HepG2 (cell line): ENCODE data around the gene SAMD14. TPM values are rescaled to one million over a fixed set of nuclear protein-coding genes. Genes with fewer than 3 reads are reported as not detected.

Source experiments
- ARNT ChIP-seq: fragments of 450-650 bp; IDR thresholded peaks from 2 replicates; pipeline ENCODE4 v1.6.1; 2017
- IKZF1 ChIP-seq: fragments of 450-650 bp; IDR thresholded peaks from 2 replicates; pipeline ENCODE4 v1.7.1; 2016
- JDP2 ChIP-seq: sonication (generic); formaldehyde crosslinking; IDR thresholded peaks from 2 replicates; pipeline ENCODE4 v1.8.1; 2022; ENCODE audit warnings: missing genetic modification reagents, borderline replicate concordance
- MIER2 ChIP-seq: IDR thresholded peaks from 2 replicates; pipeline ENCODE4 v1.6.1; 2016; ENCODE audit warnings: missing biosample characterization, missing genetic modification reagents
- MIXL1 ChIP-seq: IDR thresholded peaks from 2 replicates; pipeline ENCODE4 v1.6.1; 2016
- PRMT3 ChIP-seq: sonication (generic); formaldehyde crosslinking; IDR thresholded peaks from 2 replicates; pipeline ENCODE4 v1.8.1; 2022; ENCODE audit warnings: low read depth, mild to moderate bottlenecking, moderate library complexity, missing genetic modification reagents, borderline replicate concordance
- SIN3A ChIP-seq: IDR thresholded peaks from 2 replicates; pipeline ENCODE4 v1.6.1; 2011; ENCODE audit warnings: low read depth, mild to moderate bottlenecking, control low read depth, low read length, borderline replicate concordance
- ZKSCAN8 ChIP-seq: IDR thresholded peaks from 2 replicates; pipeline ENCODE4 v1.6.1; 2016; ENCODE audit warnings: borderline replicate concordance, missing genetic modification reagents, missing compliant biosample characterization
- ZNF10 ChIP-seq: sonication (generic); formaldehyde crosslinking; IDR thresholded peaks from 2 replicates; pipeline ENCODE4 v1.4.0; 2020; ENCODE audit warnings: mild to moderate bottlenecking, low read depth, missing genetic modification reagents, borderline replicate concordance
- ZNF207 ChIP-seq: fragments of 450-650 bp; IDR thresholded peaks from 2 replicates; pipeline ENCODE4 v1.6.1; 2016; ENCODE audit warnings: antibody characterized with exemption, borderline replicate concordance
- ZNF350 ChIP-seq: sonication (generic); formaldehyde crosslinking; IDR thresholded peaks from 2 replicates; pipeline ENCODE4 v1.4.0; 2020; ENCODE audit warnings: mild to moderate bottlenecking, low read depth, missing genetic modification reagents, borderline replicate concordance
- ZNF432 ChIP-seq: sonication (generic); formaldehyde crosslinking; IDR thresholded peaks from 2 replicates; pipeline ENCODE4 v1.5.0; 2020; ENCODE audit warnings: missing genetic modification reagents, mild to moderate bottlenecking, borderline replicate concordance
- ZNF709 ChIP-seq: sonication (generic); formaldehyde crosslinking; IDR thresholded peaks from 2 replicates; pipeline ENCODE4 v1.5.0; 2020; ENCODE audit warnings: mild to moderate bottlenecking, missing genetic modification reagents
- ZNF788 ChIP-seq: sonication (generic); formaldehyde crosslinking; IDR thresholded peaks from 2 replicates; pipeline ENCODE4 v1.5.0; 2020; ENCODE audit warnings: mild to moderate bottlenecking, missing genetic modification reagents, borderline replicate concordance
- polyA plus RNA-seq, 8 experiments: library from polyadenylated mRNA; depleted of rRNA in 3 of 8; stranded (reverse) in 7 of 8; unstranded in 1 of 8; fragments of >200 nt; fragmentation: Illumina TruSeq in 4 of 8; extraction: Trizol in 4 of 8; gene quantifications; 2 replicates each; pipeline versions ENCODE4 v1.2.1 to v1.2.3, GENCODE V29; 2011 to 2016; ENCODE audit warnings: low read depth in 4 of 8, missing spikeins in 1 of 8, mixed read lengths in 1 of 8; ENCODE audit not compliant: insufficient read depth in 1 of 8
- total RNA-seq, 5 experiments: library from RNA; depleted of rRNA; stranded (reverse); fragments of >200 nt; fragmentation: Illumina TruSeq; extraction: Trizol; gene quantifications; 2 replicates each; pipeline ENCODE4 v1.2.3, GENCODE V29; 2016; ENCODE audit warnings: low read depth in 1 of 5
- TF ChIP-seq, protein P1 (sequence below): sonication (generic); formaldehyde crosslinking; IDR thresholded peaks from 2 replicates; pipeline ENCODE4 v1.4.0; 2020; ENCODE audit warnings: mild to moderate bottlenecking, missing genetic modification reagents
- TF ChIP-seq, protein P2 (sequence below), 2 experiments: sonication (generic) in 1 of 2; formaldehyde crosslinking in 1 of 2; IDR thresholded peaks; 2 replicates each; pipeline versions ENCODE4 v1.4.0 to v1.6.1; 2018 to 2020; ENCODE audit warnings: missing genetic modification reagents in 2 of 2, borderline replicate concordance in 1 of 2, low read depth in 1 of 2, mild to moderate bottlenecking in 1 of 2, missing biosample characterization in 1 of 2
- TF ChIP-seq, protein P3 (sequence below): sonication (generic); formaldehyde crosslinking; IDR thresholded peaks from 2 replicates; pipeline ENCODE4 v1.5.0; 2020; ENCODE audit warnings: missing genetic modification reagents, mild to moderate bottlenecking, borderline replicate concordance

Gene SAMD14
- total and polyA plus RNA-seq, 2 of the 13 experiments (the other 11 are each of a cell fraction or from before 2014, with no cell fraction given) = 0.07 to 0.22 TPM

DNA sequence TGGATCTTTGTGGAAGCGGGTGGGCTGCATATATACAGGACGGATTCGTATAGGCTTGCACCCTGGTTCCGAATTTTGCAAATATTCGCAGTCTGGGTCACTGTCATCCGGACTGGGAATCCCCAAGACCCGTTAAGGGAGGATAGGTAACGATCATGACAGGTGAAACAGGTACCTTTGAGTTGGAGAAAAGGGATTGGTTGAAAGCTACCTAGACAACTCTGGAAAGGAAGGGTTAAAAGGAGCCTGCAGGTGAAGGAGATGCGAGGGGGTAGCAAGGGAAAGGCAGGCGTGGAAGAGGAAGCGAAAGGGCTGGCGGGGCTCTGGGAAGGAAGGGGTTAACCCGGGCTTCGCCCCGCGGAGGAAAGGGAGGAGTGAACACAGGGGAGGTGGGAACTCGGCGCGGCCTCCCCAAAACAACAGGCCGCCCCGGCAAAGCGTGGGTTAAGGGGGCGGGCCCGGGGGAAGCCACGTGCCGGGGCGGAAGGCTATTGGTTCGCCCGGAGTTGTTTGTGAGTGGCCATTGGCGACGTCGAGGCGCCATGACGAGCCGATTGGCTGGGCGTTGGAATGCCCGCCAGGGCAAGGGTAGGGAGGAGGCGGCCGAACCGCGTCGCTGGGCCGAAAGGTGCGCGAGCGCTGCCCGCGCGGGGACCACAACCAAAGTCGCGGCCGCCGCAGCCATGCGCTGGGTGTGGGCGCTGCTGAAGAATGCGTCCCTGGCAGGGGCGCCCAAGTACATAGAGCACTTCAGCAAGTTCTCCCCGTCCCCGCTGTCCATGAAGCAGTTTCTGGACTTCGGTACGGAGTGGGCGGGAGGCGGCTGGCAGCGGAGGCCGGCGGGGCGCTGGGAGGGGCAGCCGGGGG lies 35.0 kb downstream of the SAMD14 start, which contains the start of gene PDK2 (continued):
- TF ChIP-seq, protein P1, sequence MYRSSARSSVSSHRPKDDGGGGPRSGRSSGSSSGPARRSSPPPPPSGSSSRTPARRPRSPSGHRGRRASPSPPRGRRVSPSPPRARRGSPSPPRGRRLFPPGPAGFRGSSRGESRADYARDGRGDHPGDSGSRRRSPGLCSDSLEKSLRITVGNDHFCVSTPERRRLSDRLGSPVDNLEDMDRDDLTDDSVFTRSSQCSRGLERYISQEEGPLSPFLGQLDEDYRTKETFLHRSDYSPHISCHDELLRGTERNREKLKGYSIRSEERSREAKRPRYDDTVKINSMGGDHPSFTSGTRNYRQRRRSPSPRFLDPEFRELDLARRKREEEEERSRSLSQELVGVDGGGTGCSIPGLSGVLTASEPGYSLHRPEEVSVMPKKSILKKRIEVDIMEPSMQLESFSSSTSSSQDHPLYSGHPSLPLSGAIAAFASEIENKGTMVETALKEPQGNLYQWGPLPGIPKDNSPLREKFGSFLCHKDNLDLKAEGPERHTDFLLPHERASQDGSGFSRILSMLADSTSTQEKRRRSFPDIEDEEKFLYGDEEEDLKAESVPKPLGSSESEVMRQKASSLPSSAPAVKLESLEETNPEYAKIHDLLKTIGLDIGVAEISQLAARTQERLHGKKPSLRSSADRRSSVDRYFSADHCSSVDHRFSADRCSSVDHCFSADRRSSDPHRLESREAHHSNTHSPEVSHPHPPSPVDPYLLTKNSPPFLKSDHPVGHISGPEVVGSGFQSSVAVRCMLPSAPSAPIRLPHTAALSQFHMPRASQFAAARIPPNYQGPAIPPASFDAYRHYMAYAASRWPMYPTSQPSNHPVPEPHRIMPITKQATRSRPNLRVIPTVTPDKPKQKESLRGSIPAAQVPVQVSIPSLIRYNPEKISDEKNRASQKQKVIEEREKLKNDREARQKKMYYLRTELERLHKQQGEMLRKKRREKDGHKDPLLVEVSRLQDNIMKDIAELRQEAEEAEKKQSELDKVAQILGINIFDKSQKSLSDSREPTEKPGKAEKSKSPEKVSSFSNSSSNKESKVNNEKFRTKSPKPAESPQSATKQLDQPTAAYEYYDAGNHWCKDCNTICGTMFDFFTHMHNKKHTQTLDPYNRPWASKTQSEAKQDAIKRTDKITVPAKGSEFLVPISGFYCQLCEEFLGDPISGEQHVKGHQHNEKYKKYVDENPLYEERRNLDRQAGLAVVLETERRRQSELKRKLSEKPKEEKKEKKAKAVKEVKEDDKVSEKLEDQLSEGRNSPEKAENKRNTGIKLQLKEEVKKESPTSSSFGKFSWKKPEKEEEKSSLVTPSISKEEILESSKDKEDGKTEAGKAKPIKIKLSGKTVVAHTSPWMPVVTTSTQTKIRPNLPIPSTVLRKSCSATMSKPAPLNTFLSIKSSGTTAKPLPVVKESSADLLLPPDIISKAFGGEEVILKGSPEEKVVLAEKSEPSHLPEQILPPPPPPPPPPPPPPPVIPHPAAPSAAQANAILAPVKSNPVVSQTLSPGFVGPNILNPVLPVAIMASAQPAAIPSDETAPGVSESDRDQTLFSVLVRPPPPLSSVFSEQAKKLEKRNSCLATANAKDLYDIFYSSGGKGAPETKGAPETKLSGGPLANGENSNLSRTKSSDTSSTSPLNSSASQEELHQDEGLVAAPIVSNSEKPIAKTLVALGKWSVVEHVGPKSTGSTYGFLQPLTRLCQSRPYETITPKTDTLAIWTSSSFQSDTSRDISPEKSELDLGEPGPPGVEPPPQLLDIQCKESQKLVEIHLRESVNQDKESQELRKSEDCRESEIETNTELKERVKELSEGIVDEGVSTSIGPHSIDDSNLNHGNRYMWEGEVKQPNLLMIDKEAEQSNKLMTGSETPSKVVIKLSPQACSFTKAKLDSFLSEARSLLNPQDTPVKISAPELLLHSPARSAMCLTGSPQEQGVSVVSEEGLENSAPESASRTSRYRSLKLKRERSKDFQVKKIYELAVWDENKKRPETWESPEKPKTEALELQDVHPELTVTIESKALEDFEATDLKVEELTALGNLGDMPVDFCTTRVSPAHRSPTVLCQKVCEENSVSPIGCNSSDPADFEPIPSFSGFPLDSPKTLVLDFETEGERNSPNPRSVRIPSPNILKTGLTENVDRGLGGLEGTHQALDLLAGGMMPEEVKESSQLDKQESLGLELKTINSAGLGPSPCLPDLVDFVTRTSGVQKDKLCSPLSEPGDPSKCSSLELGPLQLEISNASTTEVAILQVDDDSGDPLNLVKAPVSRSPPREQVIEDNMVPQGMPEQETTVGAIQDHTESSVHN = peak; percentile 2; the same call in 1 of the 2 replicates
- TF ChIP-seq MIER2 (CRISPR knock-in tag) = peak; percentile 55
- TF ChIP-seq ZNF788 (CRISPR knock-in tag) = peak; percentile 91; the same call in 1 of the 2 replicates
- TF ChIP-seq ZNF350 (CRISPR knock-in tag) = peak; percentile 82; the same call in 1 of the 2 replicates
- TF ChIP-seq SIN3A = peak; percentile 61; the same call in 1 of the 2 replicates
- TF ChIP-seq, protein P2, sequence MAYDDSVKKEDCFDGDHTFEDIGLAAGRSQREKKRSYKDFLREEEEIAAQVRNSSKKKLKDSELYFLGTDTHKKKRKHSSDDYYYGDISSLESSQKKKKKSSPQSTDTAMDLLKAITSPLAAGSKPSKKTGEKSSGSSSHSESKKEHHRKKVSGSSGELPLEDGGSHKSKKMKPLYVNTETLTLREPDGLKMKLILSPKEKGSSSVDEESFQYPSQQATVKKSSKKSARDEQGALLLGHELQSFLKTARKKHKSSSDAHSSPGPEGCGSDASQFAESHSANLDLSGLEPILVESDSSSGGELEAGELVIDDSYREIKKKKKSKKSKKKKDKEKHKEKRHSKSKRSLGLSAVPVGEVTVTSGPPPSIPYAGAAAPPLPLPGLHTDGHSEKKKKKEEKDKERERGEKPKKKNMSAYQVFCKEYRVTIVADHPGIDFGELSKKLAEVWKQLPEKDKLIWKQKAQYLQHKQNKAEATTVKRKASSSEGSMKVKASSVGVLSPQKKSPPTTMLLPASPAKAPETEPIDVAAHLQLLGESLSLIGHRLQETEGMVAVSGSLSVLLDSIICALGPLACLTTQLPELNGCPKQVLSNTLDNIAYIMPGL (CRISPR knock-in tag; IDR thresholded peaks at IDR 0.05; ENCODE audit: borderline replicate concordance in 1 of 2, low read depth in 1 of 2) = peak; percentile 70 to 87; a peak in 3 of 4 replicates
- no peak for TF ChIP-seq ZNF10 (CRISPR knock-in tag)
- TF ChIP-seq, protein P3, sequence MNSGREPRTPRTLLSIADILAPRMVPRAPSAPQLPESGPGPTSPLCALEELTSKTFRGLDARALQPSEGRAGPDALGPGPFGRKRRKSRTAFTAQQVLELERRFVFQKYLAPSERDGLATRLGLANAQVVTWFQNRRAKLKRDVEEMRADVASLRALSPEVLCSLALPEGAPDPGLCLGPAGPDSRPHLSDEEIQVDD (CRISPR knock-in tag) = peak; percentile 79; the same call in 1 of the 2 replicates
- TF ChIP-seq MIXL1 (CRISPR knock-in tag) = peak; percentile 66; the same call in 1 of the 2 replicates
- no peak; the same call in 1 of the 2 replicates for TF ChIP-seq ZNF709 (CRISPR knock-in tag)
- TF ChIP-seq ZKSCAN8 (CRISPR knock-in tag) = no peak
- no peak for TF ChIP-seq ZNF207
- TF ChIP-seq ARNT = no peak
- TF ChIP-seq JDP2 (CRISPR knock-in tag) = no peak
- TF ChIP-seq ZNF432 (CRISPR knock-in tag) = no peak
- no peak for TF ChIP-seq IKZF1
- no peak for TF ChIP-seq PRMT3 (CRISPR knock-in tag)
